ENCODE data around the gene ABHD16B.

GRCh38 chr20:63828545-63828944 lies 32.8 kb upstream of the ABHD16B start:
- no peak for TF ChIP-seq CTCF (conservative IDR thresholded peaks at IDR 0.05; ENCODE audit: low read depth in 2 of 2)
- no peak for TF ChIP-seq EZH2 (IDR thresholded peaks at IDR 0.05; ENCODE audit: low read depth, unreplicated experiment)
- TF ChIP-seq NANOG (IDR thresholded peaks at IDR 0.05; ENCODE audit: borderline replicate concordance) = no peak
- TF ChIP-seq CREB1 (CRISPR knock-in tag; IDR thresholded peaks at IDR 0.05; ENCODE audit: low read depth) = no peak
- no peak for TF ChIP-seq ETS1 (IDR thresholded peaks at IDR 0.05)
- no peak for TF ChIP-seq POLR2AphosphoS5 (IDR thresholded peaks at IDR 0.05; ENCODE audit: low read depth)
- TF ChIP-seq ZNF331 (CRISPR knock-in tag; IDR thresholded peaks at IDR 0.05; ENCODE audit: low read depth) = no peak
- TF ChIP-seq REST (IDR thresholded peaks at IDR 0.05; ENCODE audit: unreplicated experiment) = no peak
- no peak for TF ChIP-seq STAT1 (IDR thresholded peaks at IDR 0.05; ENCODE audit: unreplicated experiment)
- TF ChIP-seq EZH2phosphoT487 (IDR thresholded peaks at IDR 0.05; ENCODE audit: unreplicated experiment) = no peak
